ENCODE measurements around the gene PRCC. TPM values are rescaled to one million over a fixed set of nuclear protein-coding genes. Genes with fewer than 3 reads are reported as not detected.

The PRCC gene
- total RNA-seq, 2 donors from 2014 or later = 108 to 111 TPM

GRCh38 chr1:156834322-156834721 lies 67.0 kb downstream of the PRCC start:
- no peaks in the 10 kb centered on the region for H3K36me3 ChIP-seq (ENCODE audit: control insufficient read depth, insufficient read depth, low read length)
- H3K27me3 ChIP-seq (ENCODE audit: control insufficient read depth, insufficient read depth, low read length, poor library complexity, severe bottlenecking) = peaks cover 69% of the 10 kb centered on the region
- no peak overlapping the region for H3K4me3 ChIP-seq (ENCODE audit: low read length)
- TF ChIP-seq, protein P1, sequence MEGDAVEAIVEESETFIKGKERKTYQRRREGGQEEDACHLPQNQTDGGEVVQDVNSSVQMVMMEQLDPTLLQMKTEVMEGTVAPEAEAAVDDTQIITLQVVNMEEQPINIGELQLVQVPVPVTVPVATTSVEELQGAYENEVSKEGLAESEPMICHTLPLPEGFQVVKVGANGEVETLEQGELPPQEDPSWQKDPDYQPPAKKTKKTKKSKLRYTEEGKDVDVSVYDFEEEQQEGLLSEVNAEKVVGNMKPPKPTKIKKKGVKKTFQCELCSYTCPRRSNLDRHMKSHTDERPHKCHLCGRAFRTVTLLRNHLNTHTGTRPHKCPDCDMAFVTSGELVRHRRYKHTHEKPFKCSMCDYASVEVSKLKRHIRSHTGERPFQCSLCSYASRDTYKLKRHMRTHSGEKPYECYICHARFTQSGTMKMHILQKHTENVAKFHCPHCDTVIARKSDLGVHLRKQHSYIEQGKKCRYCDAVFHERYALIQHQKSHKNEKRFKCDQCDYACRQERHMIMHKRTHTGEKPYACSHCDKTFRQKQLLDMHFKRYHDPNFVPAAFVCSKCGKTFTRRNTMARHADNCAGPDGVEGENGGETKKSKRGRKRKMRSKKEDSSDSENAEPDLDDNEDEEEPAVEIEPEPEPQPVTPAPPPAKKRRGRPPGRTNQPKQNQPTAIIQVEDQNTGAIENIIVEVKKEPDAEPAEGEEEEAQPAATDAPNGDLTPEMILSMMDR (conservative IDR thresholded peaks at IDR 0.05) = no peak
- DNase-seq = no peak
- Mint-ChIP-seq H3K36me3 (ENCODE audit: low read depth) (no peaks in the 10 kb centered on the region), H3K27ac (no peak overlapping the region), H3K4me1 (no peaks in the 10 kb centered on the region), H3K27me3 (ENCODE audit: insufficient read depth) (peaks cover 73% of the 10 kb centered on the region), H3K9me3 (no peaks in the 10 kb centered on the region), H3K4me3 (no peak overlapping the region)
- H3K9me3 ChIP-seq (ENCODE audit: control insufficient read depth, low read length) = no peaks in the 10 kb centered on the region
- H3K4me1 ChIP-seq (ENCODE audit: control insufficient read depth, insufficient read depth, low read length) = no peaks in the 10 kb centered on the region
- H3K27ac ChIP-seq (ENCODE audit: low read depth, low read length) = no peak overlapping the region
- no peak overlapping the region for H3K9ac ChIP-seq (ENCODE audit: extremely low read depth, low read length, poor library complexity, severe bottlenecking)
- WGBS, 2 experiments (ENCODE audit: insufficient coverage in 1 of 2, insufficient read length in 1 of 2) = 90 to 100% methylated on average over 2 to 3 of the region's 3 CpGs

DNA sequence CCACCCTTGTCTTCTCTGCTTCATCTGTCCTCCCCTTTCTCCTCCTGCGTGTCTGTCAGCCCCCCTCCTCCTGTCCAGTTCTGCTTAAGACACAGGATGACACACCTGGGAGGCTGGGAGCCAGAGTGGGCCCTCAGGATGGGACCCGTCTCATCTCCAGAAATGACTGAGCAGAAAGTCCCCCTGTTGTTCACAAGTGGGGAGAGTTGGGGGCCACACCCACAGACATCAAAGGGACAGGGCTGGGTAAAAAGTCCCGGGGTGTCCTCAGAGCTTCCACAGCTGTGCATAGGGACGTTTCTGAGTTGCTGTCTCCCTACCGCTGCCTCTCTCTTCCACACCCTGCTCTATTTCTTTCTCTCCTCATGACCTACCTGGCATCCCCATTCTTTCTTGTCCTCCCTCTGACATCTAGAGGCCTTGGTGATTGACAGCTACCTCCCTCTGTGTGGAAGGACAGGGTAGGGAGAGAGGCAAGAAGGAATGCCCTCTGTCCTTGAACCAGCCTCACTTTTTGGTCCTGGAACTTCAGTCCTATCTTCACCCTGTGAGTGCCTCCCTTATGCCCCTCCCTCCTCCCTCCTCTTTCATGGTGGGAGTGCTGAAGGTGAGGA lies 68.8 kb downstream of the PRCC start:
- no peak overlapping the region for H3K4me3 Mint-ChIP-seq
- WGBS, 2 experiments (ENCODE audit: insufficient coverage in 1 of 2, insufficient read length in 1 of 2) = 55 to 77% methylated on average over 2 to 5 of the region's 5 CpGs
- peaks cover 83% of the 10 kb centered on the region for H3K27me3 Mint-ChIP-seq (ENCODE audit: insufficient read depth)

DNA sequence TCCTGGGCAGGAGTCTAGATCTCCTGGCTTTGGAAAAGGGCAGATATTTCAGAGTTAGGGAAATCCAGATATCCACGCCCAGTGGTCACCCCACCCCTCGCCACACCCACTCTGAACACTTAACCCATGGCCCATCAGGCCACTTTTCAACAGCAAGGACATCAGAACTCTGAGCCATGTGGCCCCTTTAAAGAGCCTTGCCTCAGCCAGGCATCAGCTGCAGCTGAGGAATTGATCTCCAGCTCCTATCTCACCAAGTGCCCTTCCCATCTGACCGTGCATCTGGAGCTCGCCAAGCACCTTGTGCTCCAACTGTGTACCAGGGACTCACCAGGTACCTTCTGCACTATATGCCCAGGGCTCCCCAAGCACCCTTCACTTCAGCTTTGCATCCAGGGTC lies 69.6 kb downstream of the PRCC start:
- Histone ChIP-seq H3K27me3 (ENCODE audit: control insufficient read depth, insufficient read depth, low read length, poor library complexity, severe bottlenecking) (peaks cover 63% of the 10 kb centered on the region), H3K36me3 (ENCODE audit: control insufficient read depth, insufficient read depth, low read length) (no peaks in the 10 kb centered on the region), H3K4me1 (ENCODE audit: control insufficient read depth, insufficient read depth, low read length) (no peaks in the 10 kb centered on the region), H3K9ac (ENCODE audit: extremely low read depth, low read length, poor library complexity, severe bottlenecking) (no peak overlapping the region), H3K27ac (ENCODE audit: low read depth, low read length) (no peak overlapping the region), H3K4me3 (ENCODE audit: low read length) (no peak overlapping the region), H3K9me3 (ENCODE audit: control insufficient read depth, low read length) (no peaks in the 10 kb centered on the region)
- Mint-ChIP-seq H3K36me3 (ENCODE audit: low read depth) (no peaks in the 10 kb centered on the region), H3K9me3 (no peaks in the 10 kb centered on the region), H3K4me1 (no peaks in the 10 kb centered on the region), H3K27me3 (ENCODE audit: insufficient read depth) (peaks cover 83% of the 10 kb centered on the region), H3K4me3 (no peak overlapping the region), H3K27ac (no peak overlapping the region)
- TF ChIP-seq, protein P1 (conservative IDR thresholded peaks at IDR 0.05) = no peak
- DNase-seq = no peak
- 84 to 86% methylated on average over 3 to 4 of the region's 4 CpGs for WGBS, 2 experiments (ENCODE audit: insufficient coverage in 1 of 2, insufficient read length in 1 of 2)

More for the DNA sequence above, 68.8 kb downstream of the PRCC start:
- Histone ChIP-seq H3K4me1 (ENCODE audit: control insufficient read depth, insufficient read depth, low read length) (no peaks in the 10 kb centered on the region), H3K9me3 (ENCODE audit: control insufficient read depth, low read length) (no peaks in the 10 kb centered on the region), H3K27ac (ENCODE audit: low read depth, low read length) (no peak overlapping the region), H3K4me3 (ENCODE audit: low read length) (no peak overlapping the region), H3K36me3 (ENCODE audit: control insufficient read depth, insufficient read depth, low read length) (no peaks in the 10 kb centered on the region), H3K27me3 (ENCODE audit: control insufficient read depth, insufficient read depth, low read length, poor library complexity, severe bottlenecking) (peaks cover 64% of the 10 kb centered on the region), H3K9ac (ENCODE audit: extremely low read depth, low read length, poor library complexity, severe bottlenecking) (no peak overlapping the region)
- TF ChIP-seq, protein P1 (conservative IDR thresholded peaks at IDR 0.05) = no peak
- Mint-ChIP-seq H3K36me3 (ENCODE audit: low read depth) (no peaks in the 10 kb centered on the region), H3K4me1 (no peaks in the 10 kb centered on the region), H3K27ac (no peak overlapping the region), H3K9me3 (no peaks in the 10 kb centered on the region)
- no peak for DNase-seq
